Activated T-helper 1 cell treated with anti-CD3 and anti-CD28 coated beads, Interleukin-2, amount 50 U/mL, for 16 hours (primary cell): ENCODE measurements around the gene SAMD4B.
"Not testable (repeated sequence)": the region's sequence is repeated elsewhere in the genome, so short reads cannot be mapped to it uniquely, and the experiment has no call there.

Experiments used
- DNase-seq, 2 donors: peaks; one replicate each; pipeline ENCODE4 v3.0.0-alpha.2; 2020; ENCODE audit warnings: low read depth in 1 of 2, low spot score in 1 of 2

SAMD4B gene

GRCh38 chr19:39310558-39311311 is 31.5 kb upstream of the SAMD4B start:
- DNase-seq = no peak

DNA sequence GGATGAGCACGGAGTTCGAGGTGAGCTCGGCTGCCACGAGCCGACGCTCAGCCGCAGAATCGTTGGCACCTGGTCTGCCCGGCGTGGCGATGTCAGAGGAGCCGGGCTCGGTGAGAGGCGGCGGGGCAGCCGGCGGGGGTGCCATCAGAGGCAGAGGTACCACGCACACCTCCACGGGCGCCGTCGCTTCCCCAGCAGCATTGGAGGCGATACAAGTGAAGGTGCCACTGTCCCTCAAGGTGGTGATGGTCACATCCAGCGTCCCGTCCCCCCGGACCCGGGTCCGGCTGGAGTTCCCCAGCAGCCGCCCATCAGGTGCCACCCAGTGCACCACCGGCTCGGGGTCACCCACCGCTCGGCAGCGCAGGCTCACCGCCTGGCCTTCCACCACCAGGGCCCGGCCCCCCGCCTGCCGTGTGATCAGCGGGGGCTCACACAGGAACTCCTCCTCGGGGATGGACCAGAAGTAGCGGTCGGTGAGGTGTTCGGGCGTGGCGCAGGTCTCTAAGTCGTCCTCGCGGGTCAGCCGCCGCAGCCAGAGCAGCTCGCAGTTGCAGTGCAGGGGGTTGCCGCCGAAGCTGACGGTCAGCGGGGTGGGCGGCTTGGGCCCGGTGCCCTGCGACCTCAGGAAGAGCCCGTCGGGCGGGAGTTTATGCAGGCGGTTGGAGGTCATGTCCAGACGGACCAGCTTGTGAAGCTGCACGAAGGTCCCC is 28.0 kb upstream of the SAMD4B start:
- DNase-seq = no peak

DNA sequence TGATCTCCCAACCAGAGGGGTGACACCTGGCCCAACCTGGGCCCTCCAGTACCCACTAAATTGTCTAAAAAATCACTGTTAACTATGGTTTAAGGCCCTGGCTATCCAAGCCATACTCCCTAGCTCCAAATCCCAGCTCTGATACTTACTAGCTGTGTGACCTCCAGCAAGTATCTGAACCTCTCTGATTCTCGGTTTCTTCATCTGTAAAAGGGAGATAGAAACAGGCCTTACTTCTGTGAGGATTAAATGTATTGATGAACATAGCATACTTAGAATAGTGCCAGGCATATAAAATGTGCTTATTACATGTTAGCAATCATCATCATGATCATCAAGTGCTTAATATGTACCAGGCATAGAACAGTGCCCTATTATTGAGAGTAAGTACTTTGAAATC is 26.3 kb upstream of the SAMD4B start:
- DNase-seq = no peak

GRCh38 chr19:39316627-39317321 is 25.4 kb upstream of the SAMD4B start:
- DNase-seq = no peak

DNA sequence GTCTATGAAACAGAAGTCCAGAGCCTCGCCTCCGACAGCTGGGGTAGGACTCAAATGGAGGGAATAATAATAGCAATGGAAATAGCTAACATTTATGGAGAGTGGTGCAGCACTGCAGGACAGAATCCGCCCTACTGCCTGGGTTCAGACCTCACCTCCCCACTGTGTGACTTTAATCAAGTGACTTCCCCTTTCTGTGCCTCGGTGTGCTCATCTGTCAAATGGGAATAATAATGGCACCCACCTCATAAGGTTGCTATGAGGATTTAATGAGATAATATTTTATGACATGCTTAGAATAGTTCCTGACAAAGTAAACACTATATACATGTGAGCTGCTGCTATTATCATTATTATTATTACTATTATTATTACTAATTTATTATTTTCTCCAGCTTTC is 24.7 kb upstream of the SAMD4B start:
- DNase-seq = no peak

- DNase-seq = no peak
These were observed 24.1 kb upstream of the SAMD4B start for GRCh38 chr19:39318071-39318470.

DNA sequence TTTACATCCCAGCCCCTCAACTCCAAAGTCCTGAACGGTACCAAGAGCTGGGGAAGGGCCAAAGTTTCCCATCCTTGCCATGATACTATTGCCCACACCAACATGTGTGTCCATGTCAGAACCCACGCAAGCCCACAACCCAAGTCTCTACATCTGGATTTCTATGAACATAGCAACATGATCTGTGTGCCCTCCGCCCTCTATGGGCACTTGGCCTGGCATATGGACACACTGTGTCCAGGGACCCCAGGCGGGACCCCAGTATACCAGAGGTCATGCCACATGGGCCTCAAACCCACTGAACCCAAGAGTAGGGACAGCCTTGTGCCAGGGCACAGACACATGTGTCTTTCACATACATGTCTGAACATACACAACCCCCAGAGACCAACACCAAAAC is 23.5 kb upstream of the SAMD4B start:
- DNase-seq = no peak

DNA sequence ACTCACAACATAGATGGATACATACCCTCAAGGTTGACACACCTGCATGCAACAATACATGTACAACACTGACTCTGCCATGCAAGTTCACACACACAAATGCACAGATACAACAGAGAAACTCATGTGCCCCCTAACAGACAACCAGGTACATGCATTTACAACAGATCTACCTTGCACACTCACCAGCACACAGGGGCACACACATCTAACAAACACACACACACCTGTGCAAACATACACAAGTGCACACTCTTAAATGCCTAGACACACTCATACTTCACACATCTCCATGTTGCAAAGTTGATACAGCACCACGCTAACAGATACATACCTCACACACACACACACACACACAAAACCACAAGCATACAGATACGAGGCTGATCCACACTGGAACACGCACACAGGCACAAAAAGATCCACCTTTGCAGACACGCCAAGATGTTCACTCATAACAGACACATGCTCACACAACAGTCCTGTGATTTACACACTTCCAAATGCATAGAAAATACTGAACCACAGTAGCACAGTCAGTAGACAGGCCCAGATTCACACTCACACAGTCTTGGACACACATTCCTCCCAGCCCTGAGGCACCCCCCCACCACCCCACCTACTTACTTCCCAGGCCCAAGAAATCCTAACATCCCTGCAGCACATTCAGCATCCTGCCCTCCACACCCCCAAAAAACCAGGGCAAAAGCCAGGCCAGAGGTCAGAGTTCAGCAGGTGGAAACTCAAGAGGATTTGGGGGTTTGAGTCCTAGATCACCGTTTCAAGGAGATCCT is 22.9 kb upstream of the SAMD4B start:
- no peak for DNase-seq

GRCh38 chr19:39319892-39320248 is 22.4 kb upstream of the SAMD4B start:
- no peak for DNase-seq

DNA sequence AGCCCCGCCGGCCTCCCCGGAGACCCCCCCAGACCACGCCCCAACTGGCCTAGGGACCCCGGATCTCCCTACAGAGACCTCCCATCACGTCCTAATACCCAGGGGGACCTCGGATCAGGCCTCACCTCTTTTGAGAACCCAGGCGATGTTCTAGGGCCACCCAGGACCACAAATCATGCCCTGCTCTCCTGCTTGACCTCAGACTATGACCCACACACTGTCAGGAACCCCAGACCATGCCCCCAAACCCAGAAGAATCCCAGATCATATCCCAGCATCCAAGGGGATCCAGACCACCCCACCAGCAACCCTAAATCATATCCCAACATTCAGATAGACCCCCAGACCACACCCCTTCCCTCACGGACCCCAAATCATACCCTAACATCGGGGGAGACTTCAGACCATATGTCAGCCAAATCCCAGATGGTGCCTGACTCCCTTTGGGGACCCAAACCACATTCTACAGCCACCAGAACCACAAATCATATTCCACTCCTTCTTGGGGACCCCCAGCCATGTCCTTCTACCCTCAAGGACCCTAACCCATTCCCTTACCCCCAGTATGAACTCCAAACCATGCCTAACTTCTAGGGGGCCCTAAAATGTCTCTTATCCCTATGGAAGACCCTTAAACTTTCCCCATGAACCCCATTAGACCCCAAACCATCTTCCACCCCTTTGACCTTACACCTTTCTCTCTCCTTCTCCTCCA is 20.9 kb upstream of the SAMD4B start:
- DNase-seq = no peak

DNA sequence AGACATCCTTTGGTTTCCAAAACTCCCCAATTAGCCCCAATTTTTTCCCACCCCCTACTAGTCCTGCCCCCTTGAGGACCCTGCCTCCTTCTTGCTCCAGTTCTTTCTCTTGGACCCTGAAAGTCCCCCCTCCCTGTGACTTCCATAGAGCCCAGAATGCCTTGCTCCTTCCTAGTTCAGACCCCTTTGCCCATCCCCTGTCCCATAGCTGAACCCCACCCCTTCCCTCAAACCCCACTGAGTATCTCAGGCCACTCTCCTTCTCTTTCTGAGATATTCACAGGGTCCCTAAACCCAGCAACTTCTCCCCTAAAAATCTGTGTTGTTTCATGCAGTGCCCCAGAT is 20.4 kb upstream of the SAMD4B start:
- DNase-seq = no peak

DNA sequence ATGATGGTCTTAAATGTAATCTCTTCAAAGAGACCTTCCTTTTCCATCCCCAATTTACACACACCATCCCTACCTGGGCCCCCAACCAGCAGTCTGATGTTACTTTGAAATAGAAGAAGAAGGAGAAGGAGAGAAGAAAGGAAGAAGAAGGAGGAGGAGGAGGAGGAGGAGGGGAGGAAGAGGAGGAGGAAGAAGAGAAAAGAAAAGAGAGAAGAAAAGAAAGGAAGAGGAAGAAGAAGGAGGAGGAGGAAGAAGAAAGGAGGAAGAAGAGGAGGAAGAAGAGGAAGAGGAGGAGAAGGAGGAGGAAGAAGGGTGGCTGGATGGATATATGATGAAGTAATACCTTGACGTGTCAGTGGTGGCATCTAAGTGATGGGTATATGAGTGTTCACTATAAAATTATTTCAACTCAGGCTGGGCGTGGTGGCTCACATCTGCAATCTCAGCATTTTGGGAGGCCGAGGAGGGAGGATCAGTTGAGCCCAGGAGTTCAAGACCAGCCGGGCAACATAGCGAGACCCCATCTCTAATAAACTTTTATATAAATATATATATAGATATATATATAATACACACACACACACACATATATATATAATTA is 17.9 kb upstream of the SAMD4B start:
- DNase-seq = no peak

- DNase-seq = no peak
These were observed 16.2 kb upstream of the SAMD4B start for GRCh38 chr19:39325778-39326665.

GRCh38 chr19:39327363-39328045 is 14.7 kb upstream of the SAMD4B start:
- DNase-seq = no peak

GRCh38 chr19:39328046-39328705 is 14.0 kb upstream of the SAMD4B start:
- DNase-seq = peak; percentile 74 to 79

- no peak for DNase-seq
These were observed 12.3 kb upstream of the SAMD4B start for GRCh38 chr19:39329948-39330347.

DNA sequence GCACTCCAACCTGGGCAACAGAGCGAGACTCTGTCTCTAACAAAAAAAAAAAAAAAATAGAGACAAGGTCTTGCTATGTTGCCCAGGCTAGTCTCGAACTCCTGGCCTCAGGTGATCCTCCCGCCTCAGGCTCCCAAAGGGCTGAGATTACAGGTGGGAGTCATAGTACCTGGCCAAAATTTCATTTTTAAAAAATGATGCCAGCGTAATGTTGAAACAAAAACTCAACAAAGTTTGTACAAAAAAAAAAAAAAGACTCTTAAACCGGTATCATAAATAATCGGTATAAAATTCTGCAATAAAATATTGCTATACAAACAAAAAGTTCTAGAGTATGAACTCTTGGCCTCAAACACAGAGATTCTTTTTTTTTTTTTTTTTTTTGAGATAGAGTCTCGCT is 9.9 kb upstream of the SAMD4B start:
- DNase-seq = no peak

DNA sequence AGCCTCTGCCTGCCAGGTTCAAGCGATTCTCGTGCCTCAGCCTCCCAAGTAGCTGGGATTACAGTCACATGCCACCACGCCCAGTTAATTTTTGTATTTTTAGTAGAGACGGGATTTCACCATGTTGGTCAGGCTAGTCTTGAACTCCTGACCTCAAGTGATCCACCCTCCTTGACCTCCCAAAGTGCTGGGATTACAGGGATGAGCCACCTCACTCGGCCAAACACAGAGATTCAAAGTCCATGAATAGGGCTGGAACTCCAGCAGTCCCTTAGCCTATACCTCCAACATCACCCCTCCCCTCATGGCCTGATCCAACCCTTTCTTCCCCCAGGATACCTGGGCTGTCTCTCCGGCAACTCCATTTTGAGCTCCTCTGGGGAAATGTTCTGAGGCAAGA is 9.5 kb upstream of the SAMD4B start:
- not testable (repeated sequence) for DNase-seq
